Rectal smooth muscle tissue (tissue), 1 donor: ENCODE results near the gene SCRT2.
"Not testable (repeated sequence)": the region's sequence is repeated elsewhere in the genome, so short reads cannot be mapped to it uniquely, and the experiment has no call there.

Experiments used
- H3K27ac ChIP-seq: one replicate; pipeline ENCODE4 v1.7.0; 2013; ENCODE audit warnings: low read depth, low read length, inconsistent platforms
- H3K27me3 ChIP-seq: one replicate; pipeline ENCODE4 v1.7.0; 2013; ENCODE audit warnings: low read length; ENCODE audit not compliant: control insufficient read depth, insufficient read depth
- H3K36me3 ChIP-seq: one replicate; pipeline ENCODE4 v1.7.0; 2013; ENCODE audit warnings: low read length; ENCODE audit not compliant: control insufficient read depth, insufficient read depth
- H3K4me1 ChIP-seq: one replicate; pipeline ENCODE4 v1.7.0; 2013; ENCODE audit warnings: low read length; ENCODE audit not compliant: control insufficient read depth, insufficient read depth
- H3K4me3 ChIP-seq: one replicate; pipeline ENCODE4 v1.7.0; 2013; ENCODE audit warnings: low read length
- H3K9ac ChIP-seq: one replicate; pipeline ENCODE4 v1.7.0; 2013; ENCODE audit warnings: low read length

The SCRT2 gene

DNA sequence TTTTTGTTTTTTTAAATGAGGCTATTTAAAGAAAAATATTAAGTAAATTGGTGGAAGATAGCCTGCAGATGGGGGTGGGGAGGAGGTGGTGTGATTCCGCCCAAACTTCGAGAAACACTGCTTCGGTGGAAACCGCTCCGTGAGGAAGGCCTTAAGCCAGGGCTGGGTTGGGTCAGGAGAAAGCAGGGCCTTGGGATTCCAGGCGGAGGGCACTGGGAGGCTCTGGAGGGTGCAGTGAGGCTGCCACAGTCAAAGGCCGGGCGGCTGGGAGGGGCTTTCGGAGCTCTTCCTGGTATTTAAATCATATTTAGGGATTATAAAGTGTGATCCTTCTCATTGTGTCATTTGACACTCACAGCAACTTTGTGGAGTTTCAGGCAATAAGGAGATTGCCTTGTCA, 22.2 kb upstream of the SCRT2 start:
- no peak overlapping the region for H3K4me3 ChIP-seq
- H3K9ac ChIP-seq, result no peak overlapping the region
- peaks cover 2% of the 10 kb centered on the region for H3K27me3 ChIP-seq
- no peak overlapping the region for H3K27ac ChIP-seq
- H3K4me1 ChIP-seq, result no peaks in the 10 kb centered on the region
- no peaks in the 10 kb centered on the region for H3K36me3 ChIP-seq

DNA sequence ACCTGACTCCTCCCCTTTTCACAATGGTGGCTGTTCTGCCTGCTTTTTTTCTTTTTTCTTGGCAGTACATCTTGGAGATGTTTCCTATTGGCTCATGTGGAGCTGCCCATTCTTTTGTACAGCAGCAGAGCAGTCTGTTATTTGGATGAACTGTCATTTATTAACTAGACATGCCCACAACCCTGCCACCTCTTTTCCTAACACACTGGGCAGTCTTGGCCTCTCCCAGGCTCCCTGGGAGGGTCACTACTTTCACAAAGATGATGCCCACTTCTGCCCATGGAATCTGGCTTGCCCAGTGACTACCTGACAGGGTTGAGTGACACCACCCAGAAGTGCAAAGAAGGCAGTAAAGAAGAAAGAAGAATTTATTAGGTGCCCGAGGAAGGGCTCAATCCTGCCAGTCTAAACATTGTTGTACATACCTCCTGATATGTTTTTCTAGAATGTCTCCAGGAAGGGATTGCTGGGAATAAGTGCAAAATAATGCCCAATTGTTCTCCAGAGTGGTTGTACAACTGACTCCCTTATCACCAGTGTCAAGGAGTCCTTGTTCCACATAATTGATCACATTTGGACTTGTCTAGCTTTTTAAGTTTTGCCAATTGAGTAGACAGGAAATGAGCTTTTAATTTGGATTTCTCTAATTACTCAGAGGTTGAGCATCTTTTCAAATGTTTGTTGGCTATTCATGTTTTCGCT, 19.7 kb upstream of the SCRT2 start:
- Histone ChIP-seq H3K9ac (no peak overlapping the region), H3K27ac (no peak overlapping the region), H3K27me3 (no peaks in the 10 kb centered on the region), H3K4me3 (no peak overlapping the region), H3K4me1 (no peaks in the 10 kb centered on the region), H3K36me3 (no peaks in the 10 kb centered on the region)

DNA sequence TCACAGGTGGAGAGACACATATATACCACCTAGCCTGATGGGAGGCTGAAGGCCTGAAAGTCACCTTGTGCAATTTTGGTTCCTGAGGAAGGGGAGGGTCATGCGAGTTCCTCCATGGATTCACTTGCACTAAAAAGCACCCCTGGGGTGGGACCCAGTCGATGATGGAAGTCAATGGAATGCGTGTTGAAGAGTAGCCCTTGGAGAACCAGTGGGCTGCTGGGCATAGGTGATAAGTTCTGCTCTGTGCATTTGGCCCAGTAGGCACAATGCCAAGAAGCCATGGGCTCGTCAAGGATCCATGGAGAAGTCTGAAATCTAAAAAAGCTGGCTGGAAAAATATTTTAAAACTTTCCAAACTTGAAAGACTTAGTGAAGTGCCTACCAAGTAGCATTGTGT, 18.9 kb upstream of the SCRT2 start:
- no peak overlapping the region for H3K27ac ChIP-seq
- no peak overlapping the region for H3K9ac ChIP-seq
- no peaks in the 10 kb centered on the region for H3K4me1 ChIP-seq
- no peaks in the 10 kb centered on the region for H3K36me3 ChIP-seq
- no peak overlapping the region for H3K4me3 ChIP-seq
- peaks cover 2% of the 10 kb centered on the region for H3K27me3 ChIP-seq

DNA sequence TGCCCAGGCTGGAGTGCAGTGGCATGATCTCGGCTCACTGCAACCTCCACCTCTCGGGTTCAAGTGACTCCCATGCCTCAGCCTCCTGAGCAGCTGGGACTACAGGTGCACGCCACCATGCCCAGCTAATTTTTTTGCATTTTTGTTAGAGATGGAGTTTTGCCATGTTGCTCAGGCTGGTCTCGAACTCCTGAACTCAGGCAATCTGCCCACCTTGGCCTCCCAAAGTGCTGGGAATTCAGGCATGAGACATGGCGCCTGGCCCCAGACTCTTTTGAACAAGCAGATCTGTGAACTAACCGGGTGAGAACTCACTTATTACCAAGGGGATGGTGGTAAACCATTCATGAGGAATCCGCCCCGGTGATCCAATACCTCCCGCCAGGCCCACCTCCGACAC, 18.2 kb upstream of the SCRT2 start:
- H3K27me3 ChIP-seq, H3K4me3 ChIP-seq, H3K4me1 ChIP-seq, H3K36me3 ChIP-seq, H3K27ac ChIP-seq, H3K9ac ChIP-seq: not testable (repeated sequence)

DNA sequence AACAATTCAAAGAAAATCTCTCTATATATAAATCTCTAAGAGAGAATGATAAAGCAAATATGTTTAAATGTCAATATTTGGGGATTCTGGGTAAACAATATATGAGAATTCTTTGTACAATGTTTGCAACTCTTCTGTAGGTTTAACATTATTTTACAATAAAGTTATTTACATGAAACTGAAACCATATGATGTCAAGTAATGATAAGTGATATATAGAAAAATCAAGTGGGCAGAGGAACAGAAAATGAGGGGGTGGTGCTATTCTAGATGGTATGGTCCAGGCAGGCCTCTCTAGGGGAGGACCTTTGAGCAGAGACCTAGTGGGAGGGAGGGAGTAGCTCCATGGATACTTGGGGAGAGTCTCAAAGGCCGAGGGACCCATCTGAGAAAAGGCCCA, 16.4 kb upstream of the SCRT2 start:
- H3K27ac ChIP-seq, result no peak overlapping the region
- H3K9ac ChIP-seq, result no peak overlapping the region
- H3K27me3 ChIP-seq, result peaks cover 2% of the 10 kb centered on the region
- H3K4me1 ChIP-seq, result no peaks in the 10 kb centered on the region
- no peaks in the 10 kb centered on the region for H3K36me3 ChIP-seq
- no peak overlapping the region for H3K4me3 ChIP-seq

DNA sequence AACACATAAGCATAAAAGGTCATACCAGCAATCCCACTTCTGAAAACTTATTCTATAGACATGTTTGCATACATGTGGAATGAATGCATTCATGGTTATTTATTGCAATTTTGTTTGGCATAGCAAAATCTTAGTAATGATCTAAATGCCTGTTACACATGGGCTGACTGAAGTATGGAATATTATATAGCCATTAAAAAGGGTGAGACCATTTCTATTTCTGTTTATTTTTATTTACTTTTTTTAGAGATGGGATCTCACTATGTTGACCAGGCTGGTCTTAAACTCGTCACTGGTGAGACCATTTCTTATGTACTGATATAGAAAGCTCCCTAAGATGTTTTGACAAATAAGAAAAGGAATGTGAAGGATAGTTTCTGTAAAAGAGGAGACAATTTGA, 14.3 kb upstream of the SCRT2 start:
- H3K36me3 ChIP-seq, result no peaks in the 10 kb centered on the region
- no peak overlapping the region for H3K27ac ChIP-seq
- no peak overlapping the region for H3K4me3 ChIP-seq
- H3K4me1 ChIP-seq, result no peaks in the 10 kb centered on the region
- no peak overlapping the region for H3K9ac ChIP-seq
- peaks cover 2% of the 10 kb centered on the region for H3K27me3 ChIP-seq

DNA sequence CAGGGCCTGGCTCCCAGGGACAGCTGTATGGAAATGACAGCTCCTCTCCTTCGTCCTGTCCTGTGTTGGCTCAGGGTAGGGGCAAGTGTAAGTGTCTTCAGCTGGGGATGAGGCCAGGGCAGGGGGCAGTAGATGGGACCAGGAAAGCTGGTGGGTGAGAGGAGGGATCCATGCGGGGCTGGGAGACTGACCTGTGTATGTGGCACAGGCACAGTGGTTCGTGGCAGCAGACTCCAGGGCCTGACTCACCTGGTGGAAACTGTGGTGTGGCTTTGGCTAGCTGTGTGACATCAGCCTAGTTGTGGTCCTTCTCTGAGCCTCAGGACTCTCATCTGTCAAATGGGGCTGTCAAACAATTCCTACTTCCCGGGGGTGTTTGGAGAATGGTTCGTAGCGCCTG, 13.7 kb upstream of the SCRT2 start:
- H3K9ac ChIP-seq, result no peak overlapping the region

DNA sequence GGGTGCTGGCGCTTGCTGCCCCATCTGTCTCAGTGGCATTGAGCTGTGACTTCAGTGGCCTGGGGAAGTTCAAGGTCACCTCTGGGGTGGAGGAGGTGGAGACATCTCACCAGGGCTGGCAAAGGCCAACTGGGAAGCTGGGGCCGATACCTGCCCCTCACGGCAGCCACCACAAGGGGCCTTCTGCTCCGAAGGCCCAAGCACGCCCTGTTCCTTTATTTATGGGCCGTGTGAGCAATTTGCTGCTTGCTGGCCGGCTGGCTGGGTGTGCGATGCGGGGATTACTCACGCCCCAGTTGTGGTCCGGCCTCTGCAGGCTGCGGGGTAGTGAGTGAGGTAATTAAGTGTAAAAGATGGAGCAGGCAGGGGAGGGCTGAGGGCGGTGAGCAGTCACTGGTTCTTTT, 13.2 kb upstream of the SCRT2 start:
- Histone ChIP-seq H3K36me3 (no peaks in the 10 kb centered on the region), H3K27me3 (peaks cover 2% of the 10 kb centered on the region), H3K9ac (no peak overlapping the region), H3K27ac (no peak overlapping the region), H3K4me3 (no peak overlapping the region), H3K4me1 (no peaks in the 10 kb centered on the region)

More for the DNA sequence above, 13.7 kb upstream of the SCRT2 start:
- Histone ChIP-seq H3K27me3 (peaks cover 2% of the 10 kb centered on the region), H3K36me3 (no peaks in the 10 kb centered on the region), H3K27ac (no peak overlapping the region), H3K4me1 (no peaks in the 10 kb centered on the region), H3K4me3 (no peak overlapping the region)

DNA sequence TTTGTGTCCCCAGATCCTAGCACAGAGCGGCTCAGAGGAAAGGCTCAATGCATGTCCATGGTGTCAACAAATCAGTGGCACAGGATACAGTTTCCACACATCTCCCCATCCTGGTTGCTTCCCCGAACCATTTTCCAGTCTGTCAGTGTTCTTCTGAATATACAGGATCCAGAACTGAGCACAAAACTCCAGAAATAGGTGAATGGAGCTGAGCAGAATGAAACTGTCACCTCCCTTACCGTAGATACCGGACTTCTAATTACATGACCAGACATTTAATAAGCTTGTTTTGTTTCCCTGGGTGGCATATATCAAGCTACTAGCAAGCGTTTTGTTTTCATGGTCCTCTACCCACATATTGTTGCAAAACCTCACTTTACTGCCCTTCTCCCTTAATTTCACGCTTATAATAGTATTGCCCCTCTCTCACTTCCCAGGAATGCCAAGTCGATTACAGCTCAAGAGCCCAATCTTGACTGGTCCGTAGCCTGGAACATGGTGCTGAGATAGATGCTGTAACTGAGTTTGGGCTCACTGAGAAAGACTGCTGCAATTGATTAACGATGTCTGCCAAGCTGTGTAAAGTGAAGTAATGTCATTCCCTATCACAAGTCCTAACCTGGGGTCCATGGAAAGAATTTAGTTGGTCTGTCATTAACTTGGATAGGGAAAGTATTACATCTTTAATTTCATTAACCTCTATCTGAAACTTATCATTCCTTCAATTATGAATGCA, 12.0 kb upstream of the SCRT2 start:
- Histone ChIP-seq H3K4me3 (no peak overlapping the region), H3K27me3 (peaks cover 2% of the 10 kb centered on the region), H3K27ac (no peak overlapping the region), H3K9ac (no peak overlapping the region), H3K4me1 (no peaks in the 10 kb centered on the region), H3K36me3 (no peaks in the 10 kb centered on the region)

DNA sequence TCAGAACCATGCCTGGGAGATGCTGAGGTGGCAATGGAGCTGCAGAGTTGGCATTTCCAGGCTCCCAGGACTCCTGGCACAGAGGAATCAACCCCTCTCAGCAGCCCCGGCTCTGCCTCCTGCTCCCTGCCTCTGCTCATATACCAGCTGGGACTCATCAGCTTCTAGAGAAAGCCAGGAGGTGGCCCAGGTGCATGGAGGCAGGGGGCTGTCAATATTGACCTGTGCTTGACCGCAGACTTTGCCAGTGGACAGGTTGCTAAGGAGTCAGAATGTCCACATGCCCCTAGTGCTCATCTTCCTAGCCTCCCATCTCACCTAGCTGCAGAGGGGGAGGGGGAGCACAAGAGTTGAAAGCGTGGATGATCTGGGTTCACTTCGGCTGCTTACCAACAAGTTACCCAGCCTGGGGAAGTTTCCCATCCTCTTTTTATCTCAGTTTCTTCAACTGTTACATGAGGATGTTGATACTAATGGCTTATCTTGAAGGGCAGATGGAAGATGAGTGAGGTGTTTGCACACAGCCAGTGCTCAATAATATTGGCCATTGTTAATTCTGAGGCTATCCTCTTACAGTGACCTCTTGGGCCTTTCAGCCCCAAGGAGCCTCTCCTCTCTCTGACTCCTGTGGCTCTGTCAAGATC, 9.2 kb upstream of the SCRT2 start:
- H3K4me3 ChIP-seq, result no peak overlapping the region
- H3K36me3 ChIP-seq, result no peaks in the 10 kb centered on the region
- peaks cover 2% of the 10 kb centered on the region for H3K27me3 ChIP-seq
- H3K4me1 ChIP-seq, result no peaks in the 10 kb centered on the region
- H3K9ac ChIP-seq, result no peak overlapping the region
- H3K27ac ChIP-seq, result no peak overlapping the region

DNA sequence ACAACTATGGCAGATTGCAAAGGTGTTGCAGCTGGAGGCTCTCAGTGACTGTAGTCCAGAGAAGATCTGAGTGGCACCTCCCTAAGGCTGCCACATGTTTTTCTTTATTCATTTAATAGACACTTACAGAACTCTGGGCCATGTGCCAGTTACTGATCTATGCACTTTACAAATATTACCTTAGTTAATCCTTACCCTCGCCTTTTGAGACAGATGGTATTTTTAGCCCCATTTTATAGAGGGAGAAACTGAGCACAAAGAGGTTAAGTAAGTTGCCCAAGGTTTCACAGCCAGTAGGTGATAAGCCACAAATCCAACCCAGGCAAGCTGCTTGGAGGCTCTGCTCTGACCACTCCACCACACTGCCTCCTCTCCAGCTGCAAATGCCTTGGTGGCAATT, 6.5 kb upstream of the SCRT2 start:
- H3K27ac ChIP-seq, result no peak overlapping the region
- no peaks in the 10 kb centered on the region for H3K4me1 ChIP-seq
- no peaks in the 10 kb centered on the region for H3K27me3 ChIP-seq
- H3K4me3 ChIP-seq, result no peak overlapping the region
- H3K36me3 ChIP-seq, result no peaks in the 10 kb centered on the region
- no peak overlapping the region for H3K9ac ChIP-seq

DNA sequence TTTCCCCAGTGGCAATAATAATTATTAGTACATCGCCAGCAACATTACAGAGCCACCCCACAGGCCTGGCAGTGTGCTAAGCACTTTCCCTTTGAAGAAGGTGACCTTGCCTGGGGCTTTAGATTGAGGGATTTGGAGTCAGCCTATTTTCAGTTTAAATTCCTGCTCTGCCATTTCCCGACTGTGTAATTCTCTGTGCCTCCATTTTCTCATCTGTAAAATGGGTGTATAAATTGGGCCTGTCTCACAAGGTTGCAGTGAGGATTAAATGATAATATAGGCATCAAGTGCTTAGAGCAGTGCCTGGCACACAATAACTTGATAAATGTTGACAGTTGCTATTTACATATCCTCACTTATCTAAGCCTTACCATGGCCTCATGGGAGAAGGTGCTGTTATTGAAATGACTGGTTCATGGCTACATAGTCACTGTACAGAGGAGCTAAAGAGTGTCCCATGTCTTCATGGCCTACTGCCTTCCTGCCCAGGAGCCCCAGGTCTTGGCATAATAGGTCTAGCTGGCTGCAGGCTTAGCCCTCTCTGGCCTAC, 5.1 kb upstream of the SCRT2 start:
- no peak overlapping the region for H3K9ac ChIP-seq
- no peak overlapping the region for H3K27ac ChIP-seq
- no peak overlapping the region for H3K4me3 ChIP-seq
- no peaks in the 10 kb centered on the region for H3K27me3 ChIP-seq
- H3K4me1 ChIP-seq, result no peaks in the 10 kb centered on the region
- no peaks in the 10 kb centered on the region for H3K36me3 ChIP-seq
